ENCODE data around the gene DCHS2. TPM values are rescaled to one million over a fixed set of nuclear protein-coding genes. Genes with fewer than 3 reads are reported as not detected.

DCHS2 gene
- total RNA-seq, 4 donors from 2014 or later = under 0.01 TPM; not detected in 3

GRCh38 chr4:154433543-154433942 lies 58.1 kb downstream of the DCHS2 start:
- H3K27me3 ChIP-seq = no peaks in the 10 kb centered on the region
- TF ChIP-seq EP300 (IDR thresholded peaks at IDR 0.05) (no peak), POLR2A (IDR thresholded peaks at IDR 0.05) (no peak), CTCF (IDR thresholded peaks at IDR 0.05) (no peak)
- H3K4me1 ChIP-seq = no peaks in the 10 kb centered on the region
- no peaks in the 10 kb centered on the region for H3K9me3 ChIP-seq
- no peak overlapping the region for H3K4me3 ChIP-seq
- no peaks in the 10 kb centered on the region for H3K36me3 ChIP-seq
- no peak overlapping the region for H3K27ac ChIP-seq
- no peak for DNase-seq (ENCODE audit: low spot score in 2 of 2)
- 86 to 94% methylated on average over 6 of the region's 6 CpGs for WGBS, 2 donors

- TF ChIP-seq POLR2A (IDR thresholded peaks at IDR 0.05) (no peak), EP300 (IDR thresholded peaks at IDR 0.05) (no peak), CTCF (IDR thresholded peaks at IDR 0.05) (no peak)
- DNase-seq (ENCODE audit: low spot score in 2 of 2) = no peak
- H3K9me3 ChIP-seq = no peaks in the 10 kb centered on the region
- no peak overlapping the region for H3K4me3 ChIP-seq
- H3K27me3 ChIP-seq = no peaks in the 10 kb centered on the region
- 86% methylated on average over 5 of the region's 5 CpGs for WGBS, 2 donors
- no peaks in the 10 kb centered on the region for H3K4me1 ChIP-seq
- no peak overlapping the region for H3K27ac ChIP-seq
- H3K36me3 ChIP-seq = no peaks in the 10 kb centered on the region
Observed at GRCh38 chr4:154429176-154429575, 62.4 kb downstream of the DCHS2 start.

- no peak overlapping the region for H3K27ac ChIP-seq
- H3K4me1 ChIP-seq = no peaks in the 10 kb centered on the region
- no peaks in the 10 kb centered on the region for H3K9me3 ChIP-seq
- H3K4me3 ChIP-seq = no peak overlapping the region
- H3K27me3 ChIP-seq = peaks cover 0 to 3% of the 10 kb centered on the region in 2 donors
- DNase-seq (ENCODE audit: low spot score in 2 of 2) = no peak
- no peaks in the 10 kb centered on the region for H3K36me3 ChIP-seq
- no peak for TF ChIP-seq POLR2A (IDR thresholded peaks at IDR 0.05)
- no peak for TF ChIP-seq CTCF (IDR thresholded peaks at IDR 0.05)
- TF ChIP-seq EP300 (IDR thresholded peaks at IDR 0.05) = no peak
- WGBS, 2 donors = 87 to 88% methylated on average over 6 of the region's 6 CpGs
Observed at GRCh38 chr4:154427149-154427548, 64.5 kb downstream of the DCHS2 start.

GRCh38 chr4:154425514-154425913 lies 66.1 kb downstream of the DCHS2 start:
- DNase-seq (ENCODE audit: low spot score in 2 of 2) = no peak
- H3K27me3 ChIP-seq = peaks cover 0 to 3% of the 10 kb centered on the region in 2 donors
- H3K4me3 ChIP-seq = no peak overlapping the region
- no peak overlapping the region for H3K27ac ChIP-seq
- WGBS, 2 donors = 36 to 39% methylated on average over 3 of the region's 3 CpGs
- no peak for TF ChIP-seq POLR2A (IDR thresholded peaks at IDR 0.05)
- TF ChIP-seq EP300 (IDR thresholded peaks at IDR 0.05) = no peak
- TF ChIP-seq CTCF (IDR thresholded peaks at IDR 0.05) = no peak
- no peaks in the 10 kb centered on the region for H3K9me3 ChIP-seq
- no peaks in the 10 kb centered on the region for H3K36me3 ChIP-seq
- no peaks in the 10 kb centered on the region for H3K4me1 ChIP-seq

GRCh38 chr4:154424810-154425484 lies 66.7 kb downstream of the DCHS2 start:
- Histone ChIP-seq H3K27me3 (peaks cover 0 to 3% of the 10 kb centered on the region in 2 donors), H3K9me3 (no peaks in the 10 kb centered on the region), H3K36me3 (no peaks in the 10 kb centered on the region), H3K27ac (no peak overlapping the region), H3K4me3 (no peak overlapping the region), H3K4me1 (no peaks in the 10 kb centered on the region)
- TF ChIP-seq CTCF (IDR thresholded peaks at IDR 0.05) (no peak), POLR2A (IDR thresholded peaks at IDR 0.05) (no peak), EP300 (IDR thresholded peaks at IDR 0.05) (no peak)
- WGBS, 2 donors = 87 to 90% methylated on average over 7 of the region's 7 CpGs
- DNase-seq (ENCODE audit: low spot score in 2 of 2) = no peak

Measured in tibial nerve (tissue), 4 donors.